HG02610 (cell line): Measurements from ENCODE around the gene KCTD5.

Source experiments
- ATAC-seq: cut with Tn5 transposase; IDR thresholded peaks from one replicate; pipeline ENCODE4 v1.9.1; 2021; ENCODE audit warnings: mild to moderate bottlenecking, moderate library complexity; ENCODE audit not compliant: unreplicated experiment

KCTD5 gene

GRCh38 chr16:2748757-2749455, 66.6 kb downstream of the KCTD5 start:
- ATAC-seq, result no peak

- no peak for ATAC-seq
Observed at GRCh38 chr16:2749476-2749875, 67.2 kb downstream of the KCTD5 start.

GRCh38 chr16:2749936-2750335, 67.6 kb downstream of the KCTD5 start:
- ATAC-seq, result no peak

- ATAC-seq, result peak; percentile 29
Observed at GRCh38 chr16:2751577-2752034, 69.3 kb downstream of the KCTD5 start.

GRCh38 chr16:2752035-2752849, 69.9 kb downstream of the KCTD5 start, which contains the start of gene SRRM2:
Gene SRRM2, plus strand, starts transcription at chr16:2752638. Its CDS starts 3,727 bp downstream, at chr16:2756365.
- ATAC-seq, result peak; percentile 78

- peak; percentile 38 for ATAC-seq
Observed at GRCh38 chr16:2752850-2753732, 70.8 kb downstream of the KCTD5 start.

- no peak for ATAC-seq
Observed at GRCh38 chr16:2753733-2754020, 71.4 kb downstream of the KCTD5 start.

GRCh38 chr16:2755158-2755557, 72.8 kb downstream of the KCTD5 start:
- ATAC-seq, result no peak

- ATAC-seq, result no peak
Observed at GRCh38 chr16:2756288-2757015, 74.1 kb downstream of the KCTD5 start.

GRCh38 chr16:2757344-2757743, 75.0 kb downstream of the KCTD5 start:
- ATAC-seq, result no peak
